Stimulated activated CD4-positive, alpha-beta T cell treated with anti-CD3 and anti-CD28 coated beads, TNF-alpha, amount 100 ng/mL, for 48 hours (primary cell): ENCODE data around the gene HIC1.

Experiments
- DNase-seq, 3 donors: peaks; one replicate each; pipeline ENCODE4 v3.0.0-alpha.2; 2020; ENCODE audit warnings: low read depth in 3 of 3

HIC1 gene

GRCh38 chr17:2060681-2061440, 6.0 kb downstream of the HIC1 start:
- DNase-seq: no peak

DNA sequence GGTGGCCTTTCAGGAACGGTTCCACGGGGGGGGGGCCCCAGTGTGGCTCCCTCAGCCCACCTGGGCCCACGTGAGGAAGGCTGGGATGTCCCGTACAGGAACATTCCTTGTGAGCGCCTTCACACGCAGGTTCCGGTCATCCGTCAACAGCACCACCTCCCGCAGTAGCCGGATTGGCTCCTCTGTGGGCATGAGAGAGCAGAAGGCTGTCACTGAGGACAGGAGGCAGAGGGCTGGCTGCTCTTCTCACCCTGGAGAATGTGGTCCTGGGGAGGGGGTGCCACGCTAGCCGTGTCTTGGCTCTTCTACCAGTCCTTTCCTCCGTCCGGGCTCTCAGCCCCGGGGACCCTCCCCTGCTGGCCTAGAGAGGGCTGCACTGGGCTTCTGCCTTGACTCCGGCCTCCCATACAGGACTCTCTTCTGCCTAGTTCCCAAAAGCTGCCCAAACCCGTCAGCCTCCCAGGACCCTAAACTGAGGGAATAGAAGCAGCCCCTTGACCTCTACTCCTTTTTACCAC, 6.6 kb downstream of the HIC1 start:
- no peak for DNase-seq

- no peak for DNase-seq
Measured at GRCh38 chr17:2062571-2063183, 7.8 kb downstream of the HIC1 start.

DNA sequence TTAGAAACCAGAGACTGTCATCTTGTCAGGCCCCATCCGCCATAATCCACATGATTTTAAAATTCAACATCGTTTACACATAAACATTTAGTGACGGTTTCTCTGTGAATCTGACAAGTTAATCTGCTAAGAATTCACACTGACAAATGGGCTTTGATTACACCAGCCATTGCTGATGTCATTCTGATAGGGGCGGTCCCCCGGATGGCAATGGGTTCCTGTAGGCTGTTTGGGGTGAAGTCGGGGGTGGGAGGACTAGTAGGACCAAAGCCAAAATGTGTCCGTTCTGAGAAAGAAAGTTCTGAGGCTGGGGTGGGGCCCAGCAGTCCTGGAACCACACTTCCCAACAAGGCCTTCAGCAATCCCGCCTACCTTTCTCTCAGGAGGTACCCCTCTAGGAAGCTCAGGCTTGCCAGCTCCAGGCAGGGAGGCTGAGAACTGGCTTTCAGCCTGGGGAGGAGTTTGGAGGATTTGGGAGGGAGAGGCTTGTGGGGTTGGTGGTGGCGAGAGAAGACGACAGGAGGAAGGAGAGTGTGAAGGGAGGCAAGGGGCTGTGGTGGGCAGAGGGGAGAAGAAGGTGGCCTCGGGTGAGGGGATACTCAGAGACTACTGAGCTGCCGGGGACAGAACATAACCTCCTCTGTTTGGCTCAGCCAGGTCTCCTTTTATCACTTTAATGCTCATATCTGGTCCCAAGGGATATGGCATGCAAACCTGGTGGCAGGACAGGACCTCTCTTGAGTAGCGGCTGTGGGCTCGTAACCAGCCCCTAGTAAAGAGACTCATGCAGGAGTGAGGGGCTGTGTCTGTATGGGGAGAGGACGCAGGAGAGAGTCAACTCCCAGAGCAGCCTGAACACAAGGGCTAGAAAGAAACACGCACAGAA, 8.6 kb downstream of the HIC1 start:
- no peak for DNase-seq

DNA sequence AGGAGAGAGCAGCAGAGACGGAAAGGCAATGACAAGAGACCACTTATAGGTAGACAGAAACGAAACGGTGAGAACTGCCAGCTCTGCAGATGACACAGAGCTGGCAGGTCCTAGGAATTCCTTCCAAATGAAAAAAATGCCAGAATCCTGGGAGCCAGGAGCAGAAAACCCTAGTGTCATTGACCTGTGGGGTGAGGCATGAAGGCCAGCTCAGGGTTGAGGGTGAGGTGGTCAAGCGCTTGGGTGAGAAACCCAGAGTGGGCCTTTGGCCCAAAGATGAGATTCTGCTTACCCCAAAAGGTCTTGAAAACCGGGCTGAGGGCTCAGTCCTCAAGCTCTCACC, 9.2 kb downstream of the HIC1 start:
- no peak for DNase-seq

DNA sequence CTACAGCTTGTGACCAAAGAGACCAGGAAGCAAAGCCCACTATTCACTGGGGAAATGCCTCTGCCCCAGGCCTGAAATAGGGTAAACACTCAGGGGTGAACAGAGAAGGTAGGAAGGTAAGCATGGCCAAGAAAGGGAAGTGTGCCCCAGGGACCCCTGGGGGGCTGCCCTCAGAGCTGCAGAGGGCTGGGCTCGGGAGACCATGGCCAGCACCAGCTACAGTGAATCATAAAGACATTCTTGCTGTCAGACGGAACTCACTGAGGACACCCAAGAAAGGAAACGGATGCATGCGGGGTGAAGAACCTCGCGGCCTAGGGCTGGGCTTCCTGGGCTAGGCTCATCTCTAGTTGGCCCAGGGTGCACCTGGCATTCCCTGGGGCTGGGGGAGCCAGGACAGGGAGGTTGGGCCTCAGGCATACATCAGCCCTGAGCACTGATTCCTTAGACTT, 9.6 kb downstream of the HIC1 start:
- DNase-seq: no peak

DNA sequence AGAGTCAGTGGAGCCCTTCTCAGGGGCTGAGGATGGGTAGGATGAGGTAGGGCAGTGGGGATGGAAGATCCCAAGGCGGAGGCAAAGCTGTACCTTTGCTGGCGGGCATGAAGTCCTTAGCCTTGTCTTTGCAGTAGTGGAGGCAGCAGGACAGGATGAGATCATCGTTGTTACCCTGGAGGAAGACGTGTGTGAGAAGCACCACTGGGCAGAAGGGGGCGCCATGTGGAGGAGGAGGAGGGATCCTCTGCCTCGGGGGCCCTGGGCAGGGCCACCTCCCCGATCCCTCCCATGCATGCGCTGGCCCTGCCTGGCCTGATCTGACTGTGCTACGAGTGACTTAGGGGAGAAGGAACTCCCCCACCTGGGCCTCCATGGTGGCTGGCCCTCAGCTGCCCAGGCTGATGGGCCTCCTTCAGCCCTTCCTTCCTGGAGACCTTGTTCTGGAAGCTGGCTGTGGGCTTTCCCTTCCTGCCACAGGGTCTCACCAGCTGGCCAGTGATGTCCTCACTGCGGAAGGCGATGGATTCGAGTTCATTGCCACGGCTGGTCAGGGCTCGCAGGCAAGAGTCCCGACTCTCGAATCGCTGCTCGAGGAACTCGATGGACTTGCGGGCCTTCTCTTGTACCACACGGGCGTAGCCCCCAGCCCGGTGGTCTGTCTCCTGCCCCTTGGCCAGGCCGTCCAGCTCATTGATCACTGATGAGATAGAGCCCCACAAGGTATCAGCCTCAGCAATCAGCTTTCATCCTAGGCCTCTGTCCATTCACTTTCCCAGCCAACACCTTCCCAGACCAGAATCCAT, 10.3 kb downstream of the HIC1 start:
- DNase-seq: peak in 1 of 3 donors; percentile 51

DNA sequence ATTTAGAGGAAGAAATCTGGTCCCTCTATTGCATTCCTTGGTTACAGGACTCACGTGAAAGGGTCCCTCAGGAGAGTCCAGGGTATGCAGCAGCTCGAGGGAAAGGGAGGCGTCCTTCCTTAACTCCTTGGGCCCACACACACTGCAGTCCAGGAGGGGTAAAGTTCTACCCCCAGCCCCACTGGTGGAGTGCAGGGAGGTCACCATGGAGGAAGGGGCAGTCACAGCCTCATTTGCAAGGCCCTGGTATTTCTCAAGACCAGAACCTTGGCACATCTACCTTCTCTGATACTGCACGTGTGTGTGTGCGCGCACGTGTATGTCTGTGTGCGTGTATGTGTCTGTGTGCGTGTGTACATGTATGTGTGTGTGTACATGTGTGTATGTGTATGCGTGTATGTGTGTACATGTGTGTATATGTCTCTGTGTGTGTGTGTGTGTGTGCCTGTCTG, 11.1 kb downstream of the HIC1 start:
- no peak for DNase-seq

GRCh38 chr17:2067048-2067561, 12.2 kb downstream of the HIC1 start:
- no peak for DNase-seq

- DNase-seq: no peak
Measured at GRCh38 chr17:2067608-2068024, 12.7 kb downstream of the HIC1 start.

DNA sequence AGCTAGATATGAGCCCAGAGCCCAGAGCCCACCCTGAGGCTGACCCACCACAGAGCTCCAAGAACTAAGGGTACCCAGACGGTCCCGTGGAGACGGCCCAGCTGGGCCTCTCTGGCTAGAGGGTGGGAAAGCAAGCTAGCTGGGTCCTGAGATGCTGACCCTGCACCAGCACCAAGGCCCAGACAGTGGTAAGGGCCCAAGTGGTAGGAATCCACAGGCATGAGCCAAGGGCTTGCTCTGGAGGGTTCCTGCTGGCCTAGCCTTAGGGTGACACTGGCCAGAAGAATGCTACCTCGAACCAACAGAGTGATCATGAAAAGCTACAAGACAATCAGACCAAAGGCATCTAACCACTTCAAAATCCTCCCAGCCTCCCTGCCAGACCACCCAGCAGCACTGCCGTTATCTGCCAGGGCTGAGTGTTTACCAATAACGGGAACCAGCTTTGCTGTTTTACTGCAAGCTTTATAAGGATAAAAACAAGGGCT, 13.2 kb downstream of the HIC1 start:
- DNase-seq: no peak

GRCh38 chr17:2068519-2069051, 13.7 kb downstream of the HIC1 start:
- DNase-seq: no peak

GRCh38 chr17:2070241-2071023, 15.5 kb downstream of the HIC1 start:
- DNase-seq: peak in 2 of 3 donors; percentile 69 to 78

GRCh38 chr17:2071024-2071385, 16.1 kb downstream of the HIC1 start:
- DNase-seq: no peak

- no peak for DNase-seq
Measured at GRCh38 chr17:2071455-2072281, 16.8 kb downstream of the HIC1 start.

- DNase-seq: no peak
Measured at GRCh38 chr17:2074919-2075318, 20.0 kb downstream of the HIC1 start.

DNA sequence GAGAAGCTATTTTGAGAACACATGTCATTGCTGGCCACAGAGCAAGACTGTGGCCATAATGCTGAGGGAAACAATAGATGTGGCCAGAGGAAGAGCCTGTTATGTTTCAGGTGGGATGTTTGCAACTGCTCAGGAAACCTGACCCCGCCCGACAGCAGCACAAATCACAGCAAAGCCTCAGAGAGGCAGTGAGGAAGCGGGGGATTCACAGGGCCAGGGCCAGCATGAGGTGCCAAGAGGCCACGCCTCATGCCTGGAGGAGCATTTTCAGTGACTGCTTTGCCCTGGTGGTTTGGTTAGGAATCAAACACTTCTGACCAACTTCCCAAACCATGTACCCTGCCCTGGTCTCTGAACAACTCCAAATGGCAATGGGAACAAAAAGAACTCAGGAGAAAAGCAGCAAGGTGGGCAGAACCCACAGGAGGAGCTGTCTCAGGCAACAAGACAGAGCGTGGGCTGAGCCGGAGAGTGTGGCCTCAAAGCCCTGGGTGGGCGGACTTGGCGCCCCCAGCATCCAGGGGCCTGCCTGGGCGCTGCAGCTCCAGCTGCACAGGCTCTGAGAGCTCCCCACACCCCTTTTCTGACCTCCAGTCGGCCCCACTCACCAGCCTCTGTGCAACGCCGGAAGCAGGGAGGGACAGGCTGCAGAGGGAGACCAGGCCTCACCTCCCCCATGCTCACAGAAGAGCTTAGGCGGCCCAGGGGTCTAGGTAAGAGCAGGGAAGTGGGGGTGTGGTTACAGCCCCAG, 20.6 kb downstream of the HIC1 start:
- DNase-seq: no peak
